MM.1S (cell line): ENCODE measurements around the gene SLC12A4.
"Not testable (repeated sequence)": the region's sequence is repeated elsewhere in the genome, so short reads cannot be mapped to it uniquely, and the experiment has no call there.

Source experiments
- DNase-seq: peaks from one replicate; pipeline ENCODE4 v3.0.0-alpha.2; 2015
- H2AFZ ChIP-seq: fragments of 300-600 bp; sonication (generic); 2 replicates; pipeline ENCODE4 v1.6.0; 2016; ENCODE audit warnings: antibody characterized with exemption, low read length
- H3F3A ChIP-seq: fragments of 300-600 bp; sonication (generic); 2 replicates; pipeline ENCODE4 v1.6.1; 2016; ENCODE audit warnings: mild to moderate bottlenecking, antibody characterized with exemption, low read length, moderate library complexity, mixed read lengths; ENCODE audit not compliant: insufficient read depth
- H3K27ac ChIP-seq: fragments of 300-600 bp; sonication (generic); 2 replicates; pipeline ENCODE4 v1.5.1; 2016; ENCODE audit warnings: mild to moderate bottlenecking, low read length
- H3K27me3 ChIP-seq: fragments of 300-600 bp; sonication (generic); replicated peaks from 2 replicates; pipeline ENCODE4 v1.6.0; 2016; ENCODE audit warnings: low read length; ENCODE audit not compliant: insufficient read depth
- H3K36me3 ChIP-seq: fragments of 300-600 bp; sonication (generic); replicated peaks from 2 replicates; pipeline ENCODE4 v1.6.1; 2016; ENCODE audit warnings: mild to moderate bottlenecking, low read length, mixed read lengths; ENCODE audit not compliant: insufficient read depth
- H3K4me1 ChIP-seq: fragments of 300-600 bp; sonication (generic); 2 replicates; pipeline ENCODE4 v1.6.1; 2016; ENCODE audit warnings: low read length, mixed read lengths
- H3K4me2 ChIP-seq: fragments of 300-600 bp; sonication (generic); 2 replicates; pipeline ENCODE4 v1.6.0; 2016; ENCODE audit warnings: low read depth, low read length
- H3K4me3 ChIP-seq: fragments of 300-600 bp; sonication (generic); 2 replicates; pipeline ENCODE4 v1.5.1; 2016; ENCODE audit warnings: low read length, mixed read lengths
- H3K79me2 ChIP-seq: fragments of 300-600 bp; sonication (generic); 2 replicates; pipeline ENCODE4 v1.6.1; 2016; ENCODE audit warnings: mixed run types, low read length, mixed read lengths
- H3K9ac ChIP-seq: fragments of 300-600 bp; sonication (generic); 2 replicates; pipeline ENCODE4 v1.6.1; 2016; ENCODE audit warnings: low read length, mixed read lengths
- H3K9me2 ChIP-seq: fragments of 300-600 bp; sonication (generic); replicated peaks from 2 replicates; pipeline ENCODE4 v1.6.1; 2016; ENCODE audit warnings: mild to moderate bottlenecking, low read length, mixed read lengths; ENCODE audit not compliant: insufficient read depth
- H3K9me3 ChIP-seq: fragments of 300-600 bp; sonication (generic); replicated peaks from 2 replicates; pipeline ENCODE4 v1.6.1; 2016; ENCODE audit warnings: mild to moderate bottlenecking, low read length, mixed read lengths; ENCODE audit not compliant: insufficient read depth
- H4K20me1 ChIP-seq: fragments of 300-600 bp; sonication (generic); 2 replicates; pipeline ENCODE4 v1.6.1; 2016; ENCODE audit warnings: mild to moderate bottlenecking, low read length, moderate library complexity, mixed read lengths; ENCODE audit not compliant: insufficient read depth
- CTCF ChIP-seq: fragments of 300-600 bp; sonication (generic); IDR thresholded peaks from 2 replicates; pipeline ENCODE4 v1.5.1; 2016; ENCODE audit warnings: antibody characterized with exemption, low read length, mixed read lengths
- EZH2 ChIP-seq: fragments of 300-600 bp; sonication (generic); optimal IDR thresholded peaks from 2 replicates; pipeline ENCODE3; 2017; ENCODE audit warnings: low read depth, mild to moderate bottlenecking, antibody characterized with exemption, low read length, mixed read lengths
- EZH2phosphoT487 ChIP-seq: fragments of 300-600 bp; sonication (generic); IDR thresholded peaks from 2 replicates; pipeline ENCODE4 v1.6.1; 2018; ENCODE audit warnings: antibody characterized with exemption, low read length

SLC12A4 gene

GRCh38 chr16:67940446-67941089 lies 27.9 kb downstream of the SLC12A4 start:
- Histone ChIP-seq H3K27ac (no peak overlapping the region), H3K9me3 (no peaks in the 10 kb centered on the region), H3F3A (peaks cover 17% of the 10 kb centered on the region), H3K9me2 (no peaks in the 10 kb centered on the region), H3K79me2 (peaks cover 15% of the 10 kb centered on the region), H3K36me3 (no peaks in the 10 kb centered on the region; the same call in 1 of the 2 replicates), H3K4me2 (no peak overlapping the region), H3K27me3 (no peaks in the 10 kb centered on the region), H3K4me3 (no peak overlapping the region), H4K20me1 (no peaks in the 10 kb centered on the region), H3K9ac (no peak overlapping the region), H2AFZ (no peak overlapping the region), H3K4me1 (peaks cover 8% of the 10 kb centered on the region)
- no peak for DNase-seq
- TF ChIP-seq CTCF (no peak), EZH2 (no peak), EZH2phosphoT487 (no peak)

- Histone ChIP-seq H2AFZ (no peak overlapping the region), H3K4me3 (no peak overlapping the region), H3K79me2 (peaks cover 22% of the 10 kb centered on the region), H3K9me2 (no peaks in the 10 kb centered on the region), H3K9me3 (no peaks in the 10 kb centered on the region), H3F3A (peaks cover 17% of the 10 kb centered on the region), H3K4me1 (peaks cover 13% of the 10 kb centered on the region), H3K4me2 (no peak overlapping the region), H3K9ac (no peak overlapping the region), H3K36me3 (no peaks in the 10 kb centered on the region; the same call in 1 of the 2 replicates), H3K27me3 (no peaks in the 10 kb centered on the region), H3K27ac (no peak overlapping the region), H4K20me1 (no peaks in the 10 kb centered on the region)
- no peak for TF ChIP-seq CTCF
- DNase-seq: no peak
Observed at GRCh38 chr16:67939507-67940445, 28.7 kb downstream of the SLC12A4 start.

- H3K4me2 ChIP-seq: peak overlapping the region; percentile 87
- peaks cover 17% of the 10 kb centered on the region for H3F3A ChIP-seq
- not testable (repeated sequence) for H3K4me3 ChIP-seq, DNase-seq, H3K9me3 ChIP-seq, H3K36me3 ChIP-seq, H3K9ac ChIP-seq, H3K27me3 ChIP-seq, H3K9me2 ChIP-seq, H2AFZ ChIP-seq, H4K20me1 ChIP-seq
- peaks cover 30% of the 10 kb centered on the region for H3K79me2 ChIP-seq
- H3K4me1 ChIP-seq: peaks cover 15% of the 10 kb centered on the region
- H3K27ac ChIP-seq: peak overlapping the region; percentile 82; the same call in 1 of the 2 replicates
Observed at GRCh38 chr16:67937713-67938112, 30.7 kb downstream of the SLC12A4 start.
